GM20431 (cell line): ENCODE results near the gene DGKH.
"Not testable (repeated sequence)": the region's sequence is repeated elsewhere in the genome, so short reads cannot be mapped to it uniquely, and the experiment has no call there.

Experiments
- in situ Hi-C: fragments of 300-500 bp; cut with MseI, MboI; formaldehyde crosslinking; loops from one replicate; pipeline ENCODE4 v1.15.0; 2020; ENCODE audit warnings: low sequenced_read_pairs; ENCODE audit not compliant: unreplicated experiment

The DGKH gene

GRCh38 chr13:42151781-42152180 is 103.3 kb downstream of the DGKH start:
- in situ Hi-C loops = no loop called here

- in situ Hi-C loops = no loop called here
Observed at GRCh38 chr13:42152495-42152894, 104.0 kb downstream of the DGKH start.

DNA sequence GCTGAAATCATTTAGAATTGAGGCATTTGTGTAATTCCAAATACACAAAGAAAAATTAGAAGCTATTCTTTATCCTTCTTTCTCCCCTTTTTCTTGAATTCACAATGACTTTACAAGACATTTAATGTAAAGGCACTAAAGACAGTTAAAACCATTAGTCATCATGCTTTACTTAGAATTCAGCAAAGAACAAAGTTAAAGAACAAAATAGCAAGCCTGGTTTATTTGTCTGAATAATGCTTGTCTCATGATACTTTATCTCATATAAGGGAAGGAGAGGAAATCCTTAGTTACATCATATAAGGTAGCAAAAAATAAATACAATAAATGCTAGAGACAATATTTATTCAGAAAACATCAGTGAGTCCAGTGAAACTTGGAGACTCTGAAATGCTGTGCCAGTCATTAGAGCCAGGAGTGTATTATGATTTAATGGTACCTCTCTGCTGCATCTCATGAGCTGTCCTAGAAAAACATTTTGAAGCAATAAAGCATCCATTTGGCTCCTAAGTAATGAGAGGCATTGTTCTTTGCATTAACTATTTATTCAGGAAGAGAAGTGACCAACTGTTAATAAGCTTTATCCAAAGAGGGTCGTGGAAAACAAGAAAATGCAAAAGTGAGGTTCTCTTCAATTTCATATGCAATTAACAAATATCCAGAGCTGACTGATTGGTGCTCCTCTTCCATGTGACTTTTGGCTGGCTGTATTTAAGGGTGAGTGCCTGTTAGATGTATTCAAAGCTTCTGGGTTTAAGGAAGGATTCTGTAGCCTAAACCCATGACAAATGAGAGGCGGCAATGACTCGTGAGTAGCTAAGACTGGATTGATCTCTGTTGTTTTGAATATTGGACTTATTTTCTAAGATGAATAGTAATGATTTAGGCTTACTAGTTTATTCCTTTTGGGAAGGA is 105.0 kb downstream of the DGKH start:
- in situ Hi-C loops = no loop called here

- in situ Hi-C loops = no loop called here
Observed at GRCh38 chr13:42155251-42155650, 106.8 kb downstream of the DGKH start.

DNA sequence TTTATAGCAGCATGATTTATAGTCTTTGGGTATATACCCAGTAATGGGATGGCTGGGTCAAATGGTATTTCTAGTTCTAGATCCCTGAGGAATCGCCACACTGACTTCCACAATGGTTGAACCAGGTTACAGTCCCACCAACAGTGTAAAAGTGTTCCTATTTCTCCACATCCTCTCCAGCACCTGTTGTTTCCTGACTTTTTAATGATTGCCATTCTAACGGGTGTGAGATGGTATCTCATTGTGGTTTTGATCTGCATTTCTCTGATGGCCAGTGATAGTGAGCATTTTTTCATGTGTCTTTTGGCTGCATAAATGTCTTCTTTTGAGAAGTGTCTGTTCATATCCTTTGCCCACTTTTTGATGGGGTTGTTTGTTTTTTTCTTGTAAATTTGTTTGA is 114.9 kb downstream of the DGKH start:
- in situ Hi-C loops = not testable (repeated sequence)

DNA sequence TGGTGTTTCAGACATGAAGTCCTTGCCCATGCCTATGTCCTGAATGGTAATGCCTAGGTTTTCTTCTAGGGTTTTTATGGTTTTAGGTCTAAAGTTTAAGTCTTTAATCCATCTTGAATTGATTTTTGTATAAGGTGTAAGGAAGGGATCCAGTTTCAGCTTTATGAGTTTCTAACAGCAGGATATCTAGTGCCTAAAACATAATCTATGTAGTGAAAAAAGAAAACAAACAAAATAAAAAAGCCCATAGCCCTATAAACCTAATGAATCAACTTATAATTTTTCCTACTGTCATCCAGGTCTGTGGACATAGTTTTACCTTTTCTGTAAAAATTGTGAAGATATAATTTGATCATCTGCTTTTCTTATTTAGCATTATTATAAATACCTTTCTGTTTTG is 115.5 kb downstream of the DGKH start:
- in situ Hi-C loops = not testable (repeated sequence)

GRCh38 chr13:42164557-42165125 is 116.2 kb downstream of the DGKH start:
- in situ Hi-C loops = no loop called here

DNA sequence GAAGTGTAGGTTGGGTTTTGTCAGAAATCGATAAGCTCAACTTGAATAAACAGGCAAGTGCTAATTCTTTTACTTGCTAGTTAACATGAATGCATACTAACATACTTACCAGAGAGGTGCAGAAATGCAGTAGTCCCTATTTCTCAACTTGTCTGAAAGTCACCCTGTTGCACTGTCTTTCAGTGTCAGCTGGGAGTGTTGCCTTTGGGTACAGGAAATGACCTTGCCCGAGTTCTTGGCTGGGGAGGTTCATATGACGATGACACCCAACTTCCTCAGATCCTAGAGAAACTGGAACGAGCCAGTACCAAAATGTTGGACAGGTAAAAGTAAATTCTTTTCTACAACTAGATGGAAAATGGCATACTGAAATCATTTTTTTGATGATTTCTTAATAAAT is 120.0 kb downstream of the DGKH start:
- in situ Hi-C loops = no loop called here

- in situ Hi-C loops = no loop called here
Observed at GRCh38 chr13:42170029-42170428, 121.6 kb downstream of the DGKH start.

GRCh38 chr13:42173789-42174343 is 125.4 kb downstream of the DGKH start:
- in situ Hi-C loops = no loop called here

DNA sequence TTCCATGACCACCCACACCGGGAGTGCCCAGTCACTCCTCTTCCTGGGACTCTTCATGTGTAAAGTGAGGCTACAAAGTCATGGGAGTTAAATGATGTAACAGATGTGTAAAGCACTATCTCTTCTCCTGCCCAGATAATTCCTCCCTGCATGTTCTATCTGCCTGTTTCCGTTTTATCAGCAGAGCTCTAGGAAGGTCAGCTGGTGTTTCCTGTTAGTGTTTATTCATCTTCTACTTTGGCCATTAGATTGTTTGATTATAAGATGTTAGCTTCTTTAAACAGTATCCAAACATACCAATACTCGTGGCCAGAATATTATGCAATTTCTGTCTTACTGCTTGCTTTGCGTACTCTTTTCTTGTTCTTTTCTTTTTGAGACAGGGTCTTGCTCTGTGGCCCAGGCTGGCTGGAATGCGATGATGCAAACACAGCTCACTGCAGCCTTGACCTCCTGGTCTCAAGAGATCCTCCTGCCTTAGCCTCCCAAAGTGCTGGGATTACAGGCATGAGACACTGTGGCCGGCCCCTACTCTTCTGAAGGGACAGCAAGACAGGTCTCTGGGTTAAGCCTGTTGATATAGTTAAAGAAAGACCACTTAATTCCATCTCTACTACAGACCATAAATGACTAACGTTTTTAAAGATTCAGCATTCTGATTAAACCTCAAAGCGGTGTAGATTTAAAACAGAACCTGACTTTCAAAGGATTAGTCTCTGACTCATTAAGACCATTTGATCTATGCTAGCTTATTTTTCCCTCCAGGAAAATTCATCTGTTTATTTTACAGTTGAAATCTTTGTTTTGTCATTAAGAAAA is 126.1 kb downstream of the DGKH start:
- in situ Hi-C loops = no loop called here

DNA sequence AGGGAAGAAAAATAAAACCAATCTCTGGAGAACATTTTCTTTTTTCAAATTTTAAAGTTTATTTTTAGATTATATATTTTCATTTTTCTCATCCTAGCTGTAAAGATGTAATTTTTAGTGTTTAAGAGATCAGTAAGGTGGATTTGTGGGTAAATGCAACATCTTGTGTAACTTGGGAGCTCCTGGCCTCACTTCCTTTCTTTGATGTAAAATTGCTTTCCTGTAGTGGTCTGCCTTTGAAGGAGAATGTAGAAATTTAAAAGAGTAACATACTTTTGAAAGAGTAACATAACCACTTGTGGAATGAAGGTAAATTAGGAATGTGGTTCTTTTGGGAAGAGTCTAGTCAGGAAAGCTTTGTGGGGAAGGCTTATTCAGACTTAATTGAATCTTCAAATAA is 127.8 kb downstream of the DGKH start:
- in situ Hi-C loops = no loop called here

DNA sequence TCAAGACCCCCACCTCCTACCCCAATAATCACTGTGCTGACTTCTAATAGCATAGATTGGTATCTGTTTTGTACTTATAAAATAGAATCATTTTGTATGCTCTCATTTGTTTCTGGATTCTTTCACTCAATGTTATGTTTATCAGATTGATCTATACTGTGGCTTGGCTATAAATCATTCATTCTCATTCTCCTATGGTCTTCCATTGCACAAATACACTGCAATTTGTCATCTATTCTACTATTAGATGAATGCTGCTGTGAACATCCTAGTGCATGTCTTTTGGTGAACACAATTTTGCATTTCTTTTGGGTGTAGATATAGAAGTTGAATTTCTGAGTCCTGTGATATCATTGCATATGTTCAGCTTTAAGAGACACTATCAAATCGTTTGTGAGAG is 128.7 kb downstream of the DGKH start:
- in situ Hi-C loops = no loop called here

GRCh38 chr13:42181381-42181953 is 133.0 kb downstream of the DGKH start:
- in situ Hi-C loops = no loop called here

DNA sequence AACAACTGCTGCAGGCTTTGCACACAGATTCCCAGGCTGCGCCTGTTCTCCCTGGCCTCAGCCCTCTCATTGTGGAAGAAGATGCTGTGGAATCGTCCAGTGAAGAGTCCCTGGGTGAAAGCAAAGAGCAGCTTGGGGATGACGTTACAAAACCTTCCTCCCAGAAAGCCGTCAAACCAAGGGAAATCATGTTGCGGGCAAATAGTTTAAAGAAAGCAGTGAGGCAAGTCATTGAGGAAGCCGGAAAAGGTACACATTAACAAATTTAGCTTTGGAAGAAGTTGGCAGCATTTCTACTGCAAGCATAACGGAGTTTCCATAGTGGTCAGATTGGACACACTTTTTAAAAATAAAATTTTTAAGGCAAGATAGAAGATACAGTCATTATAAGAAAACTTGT is 140.6 kb downstream of the DGKH start:
- in situ Hi-C loops = no loop called here

DNA sequence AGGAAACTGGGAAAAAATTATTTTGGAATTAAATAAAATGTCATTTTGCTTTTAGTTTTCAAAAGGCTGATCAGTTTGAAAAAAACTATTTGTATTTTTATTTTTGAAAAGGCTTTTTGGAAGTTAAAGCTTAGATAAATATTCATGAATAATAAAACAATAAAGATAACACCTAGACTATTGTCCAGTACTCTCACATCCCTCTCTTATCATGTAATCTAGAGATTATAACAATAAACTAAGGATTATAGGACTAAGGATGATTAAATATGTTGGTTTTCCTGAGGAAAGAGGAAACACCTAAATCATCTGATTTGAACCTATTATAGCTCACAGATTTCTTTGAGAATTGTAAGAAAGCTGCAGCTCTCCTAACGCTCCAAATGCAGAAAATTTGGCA is 142.1 kb downstream of the DGKH start:
- in situ Hi-C loops = no loop called here

DNA sequence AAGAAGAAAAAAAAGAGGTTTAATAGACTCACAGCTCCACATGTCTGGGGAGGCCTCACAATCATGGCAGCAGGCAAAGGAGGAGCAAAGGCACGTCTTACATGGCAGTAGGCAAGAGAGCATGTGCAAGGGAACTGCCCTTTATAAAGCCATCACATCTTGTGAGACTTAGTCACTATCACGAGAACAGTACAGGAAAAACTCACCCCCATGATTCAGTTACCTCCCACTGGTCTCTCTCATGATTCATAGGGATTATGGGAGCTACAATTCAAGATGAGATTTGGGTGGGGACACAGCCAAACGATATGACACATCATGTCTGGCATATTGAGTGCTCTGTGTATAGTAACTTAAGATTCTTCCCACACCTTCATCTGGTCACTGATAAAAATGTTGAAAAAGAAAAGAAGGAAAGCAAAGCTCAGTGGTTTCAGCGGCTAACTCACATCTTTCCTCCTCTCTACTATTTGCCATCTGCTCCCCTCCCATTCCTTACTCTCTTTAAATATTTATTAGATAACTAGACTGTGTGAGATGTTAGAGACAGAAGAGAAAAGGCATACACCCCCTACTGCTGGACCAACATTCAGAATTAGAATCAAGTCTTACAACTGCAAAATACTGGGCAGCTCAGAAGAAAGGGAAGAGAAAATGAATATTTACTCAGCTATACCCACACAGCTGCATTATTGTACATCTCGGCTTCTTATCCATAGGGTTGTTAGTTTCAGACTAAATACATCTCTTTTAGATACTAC is 163.4 kb downstream of the DGKH start:
- in situ Hi-C loops = no loop called here

GRCh38 chr13:42214446-42214845 is 166.0 kb downstream of the DGKH start:
- in situ Hi-C loops = no loop called here

DNA sequence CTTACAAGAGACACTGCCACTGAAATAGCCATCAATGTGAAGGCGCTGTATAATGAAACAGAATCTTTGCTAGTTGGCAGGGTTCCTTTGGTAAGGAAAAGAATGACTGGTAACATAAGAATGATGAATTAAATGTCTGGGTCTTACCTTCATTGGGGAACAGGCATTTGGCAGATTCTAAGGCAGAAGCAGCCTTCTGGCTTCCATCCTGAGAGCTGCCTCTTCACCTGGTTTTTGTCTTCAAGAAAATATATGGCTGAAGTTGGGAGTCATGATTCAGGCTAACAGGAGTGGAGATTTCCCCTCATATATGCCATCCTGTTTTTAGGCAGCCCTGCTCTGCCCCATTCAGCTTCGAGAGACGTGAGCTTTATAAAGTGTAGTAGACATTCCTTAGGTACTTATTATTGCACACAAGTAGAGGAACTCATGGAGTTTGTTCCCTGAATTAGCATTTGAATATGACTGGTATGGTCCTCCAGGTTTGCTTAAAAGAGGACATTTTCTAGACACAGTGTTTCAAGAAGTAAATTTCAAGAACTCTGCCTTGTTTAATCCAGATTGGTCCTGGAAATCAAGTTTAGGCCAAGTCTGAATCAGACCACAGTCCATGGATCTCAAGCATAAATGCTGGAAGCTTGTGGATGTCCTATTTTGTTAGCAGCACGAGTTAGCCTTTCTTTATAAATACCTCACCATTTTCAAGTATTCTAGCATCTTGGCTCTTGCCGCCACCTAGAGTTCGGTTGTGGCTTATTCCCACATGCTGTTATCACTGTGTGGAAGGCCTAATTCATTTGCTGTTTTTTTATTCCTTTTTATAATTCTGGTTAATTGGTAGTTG is 167.4 kb downstream of the DGKH start:
- in situ Hi-C loops = no loop called here
